Pancreas (tissue), 10 donors: ENCODE data around the gene PITPNC1. TPM values are rescaled to one million over a fixed set of nuclear protein-coding genes. Genes with fewer than 3 reads are reported as not detected.

Source experiments
- ATAC-seq, 4 donors: fragments of 200-7000 bp; cut with Tn5 transposase; one replicate each; pipeline versions ENCODE4 v1.8.0 to v1.9.1; 2020; ENCODE audit warnings: mild to moderate bottlenecking in 4 of 4, moderate library complexity in 4 of 4
- DNase-seq, 6 donors: peaks; one replicate each; pipeline ENCODE4 v3.0.0-alpha.2; 2020
- FAIRE-seq: peaks from 2 replicates; lab custom pipeline; 2012; peaks lifted over from hg19 to GRCh38; lab: Jason Lieb, UNC
- H3K27ac ChIP-seq, 4 donors: fragments of 200-600 bp; sonication (generic); 1 replicate in 3 of 4; 2 replicates in 1 of 4; pipeline versions ENCODE4 v1.5.0 to v1.8.0; 2020
- H3K27me3 ChIP-seq, 4 donors: fragments of 200-600 bp; one replicate each; pipeline ENCODE4 v1.8.0; 2021
- H3K36me3 ChIP-seq, 3 donors: fragments of 200-600 bp; sonication (generic) in 1 of 3; one replicate each; pipeline versions ENCODE4 v1.5.0 to v1.8.0; 2020 to 2021
- H3K4me1 ChIP-seq, 3 donors: fragments of 200-600 bp; one replicate each; pipeline ENCODE4 v1.8.0; 2021
- H3K4me3 ChIP-seq, 4 donors: fragments of 200-600 bp; sonication (generic) in 2 of 4; one replicate each; pipeline versions ENCODE4 v1.5.0 to v1.8.0; 2020 to 2021
- H3K9me3 ChIP-seq, 4 donors: fragments of 200-600 bp; one replicate each; pipeline ENCODE4 v1.8.0; 2021
- WGBS, 2 donors: extraction: QIAGEN DNeasy Blood & Tissue Kit; methylation state at CpG; one replicate each; pipeline ENCODE4 v1.1.7; 2013; 5-methylcytosine and 5-hydroxymethylcytosine counted together
- intact Hi-C, 3 donors: fragments of 100-400 bp; cut with DNase I; formaldehyde crosslinking; loops; one replicate each; pipeline versions ENCODE4 v1.11.1 to v1.14.2; 2022
- polyA plus RNA-seq, 2 donors: library from polyadenylated mRNA; stranded (reverse); fragments of 200-250 nt; gene quantifications; one replicate each; pipeline ENCODE4 v1.2.3, GENCODE V29; 2013
- total RNA-seq, 6 donors: library from RNA; stranded (reverse); fragmentation: NEBNext Ultra II Directional in 4 of 6; extraction: Animal tissue kit (Norgen Biotek cat#: 25700) in 4 of 6; gene quantifications; one replicate each; pipeline versions ENCODE4 v1.2.1 to v1.2.4, GENCODE V29; 2021 to 2023
- TF ChIP-seq, protein P1 (sequence below), 4 donors: fragments of 200-600 bp; sonication (generic) in 3 of 4; IDR thresholded peaks; one replicate each; pipeline versions ENCODE4 v1.5.0 to v1.8.0; 2021; ENCODE audit warnings: antibody characterized with exemption in 4 of 4
- donor health status: healthy with polysubstance abuse.
- donor health status: DM: no; HTN: no; CAD: no; lungs with moderate emphysema.
- donor health status: DM: no; HTN: no; CAD: no.
- donor health status: control.
- donor health status: control.
- donor health status: Bipolar disorder and iron deficiency.
- donor health status: DM: yes; HTN: yes; CAD: no.
- donor health status: DM: no; HTN: no; CAD: no.
- donor health status: DM: no; HTN: no; CAD: no.
- donor health status: DM: yes; HTN: yes; CAD: no.

Gene PITPNC1
- total and polyA plus RNA-seq, 8 donors: 9.5 to 28.8 (median 24.4) TPM

DNA sequence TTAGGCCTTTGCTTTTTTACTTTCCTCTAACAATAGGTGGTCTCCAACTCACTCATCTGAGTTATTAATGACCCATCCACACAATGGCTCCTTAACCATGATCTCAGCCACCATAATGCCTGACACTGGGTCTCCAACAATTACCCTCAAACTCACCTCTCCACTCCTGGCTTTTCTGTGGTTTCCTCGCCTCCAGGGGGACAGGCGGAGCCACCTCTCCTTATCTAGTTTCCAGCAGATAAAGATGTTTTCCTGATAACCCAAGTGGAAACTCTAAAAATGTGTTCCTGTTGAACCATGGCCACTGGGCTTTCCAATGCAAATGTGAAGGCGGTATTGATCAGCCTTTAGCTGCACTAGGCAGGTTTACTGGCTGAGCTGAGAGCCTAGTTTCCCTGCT, 331.3 kb downstream of the PITPNC1 start:
- no peak for ATAC-seq
- TF ChIP-seq, protein P1, sequence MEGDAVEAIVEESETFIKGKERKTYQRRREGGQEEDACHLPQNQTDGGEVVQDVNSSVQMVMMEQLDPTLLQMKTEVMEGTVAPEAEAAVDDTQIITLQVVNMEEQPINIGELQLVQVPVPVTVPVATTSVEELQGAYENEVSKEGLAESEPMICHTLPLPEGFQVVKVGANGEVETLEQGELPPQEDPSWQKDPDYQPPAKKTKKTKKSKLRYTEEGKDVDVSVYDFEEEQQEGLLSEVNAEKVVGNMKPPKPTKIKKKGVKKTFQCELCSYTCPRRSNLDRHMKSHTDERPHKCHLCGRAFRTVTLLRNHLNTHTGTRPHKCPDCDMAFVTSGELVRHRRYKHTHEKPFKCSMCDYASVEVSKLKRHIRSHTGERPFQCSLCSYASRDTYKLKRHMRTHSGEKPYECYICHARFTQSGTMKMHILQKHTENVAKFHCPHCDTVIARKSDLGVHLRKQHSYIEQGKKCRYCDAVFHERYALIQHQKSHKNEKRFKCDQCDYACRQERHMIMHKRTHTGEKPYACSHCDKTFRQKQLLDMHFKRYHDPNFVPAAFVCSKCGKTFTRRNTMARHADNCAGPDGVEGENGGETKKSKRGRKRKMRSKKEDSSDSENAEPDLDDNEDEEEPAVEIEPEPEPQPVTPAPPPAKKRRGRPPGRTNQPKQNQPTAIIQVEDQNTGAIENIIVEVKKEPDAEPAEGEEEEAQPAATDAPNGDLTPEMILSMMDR (IDR thresholded peaks at IDR 0.05): no peak
- Histone ChIP-seq H3K4me1 (no peaks in the 10 kb centered on the region), H3K9me3 (no peaks in the 10 kb centered on the region), H3K27me3 (no peaks in the 10 kb centered on the region), H3K36me3 (no peaks in the 10 kb centered on the region), H3K4me3 (no peak overlapping the region), H3K27ac (no peak overlapping the region)
- 82 to 87% methylated on average over 3 of the region's 3 CpGs for WGBS, 2 donors
- no peak for FAIRE-seq
- intact Hi-C loops: no loop called here
- DNase-seq: no peak

DNA sequence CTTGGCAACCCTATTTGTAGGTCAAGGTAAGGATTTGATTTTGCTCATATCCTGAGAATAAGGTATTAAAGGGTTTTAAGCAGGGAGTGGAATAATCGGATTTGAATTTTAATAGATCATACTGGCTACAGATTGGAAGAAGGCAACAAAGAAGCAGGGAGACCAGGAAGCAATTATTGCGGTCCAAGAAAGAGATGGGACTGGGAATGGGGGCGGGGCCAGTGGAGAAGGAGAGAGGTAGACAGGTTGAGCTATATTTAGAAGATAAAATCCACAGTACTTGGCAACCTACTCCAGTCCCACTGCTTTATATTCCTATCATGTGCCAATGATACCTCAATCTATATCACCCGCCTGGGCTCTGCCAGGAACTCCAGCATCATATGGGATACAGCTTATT, 334.8 kb downstream of the PITPNC1 start:
- no peak for DNase-seq
- no peaks in the 10 kb centered on the region for H3K36me3 ChIP-seq
- 61 to 78% methylated on average over 4 of the region's 4 CpGs for WGBS, 2 donors
- H3K4me1 ChIP-seq: no peaks in the 10 kb centered on the region
- H3K27ac ChIP-seq: no peak overlapping the region
- no peak for FAIRE-seq
- no peaks in the 10 kb centered on the region for H3K27me3 ChIP-seq
- TF ChIP-seq, protein P1 (IDR thresholded peaks at IDR 0.05): no peak
- intact Hi-C loops: no loop called here
- no peak for ATAC-seq
- H3K4me3 ChIP-seq: no peak overlapping the region
- no peaks in the 10 kb centered on the region for H3K9me3 ChIP-seq

DNA sequence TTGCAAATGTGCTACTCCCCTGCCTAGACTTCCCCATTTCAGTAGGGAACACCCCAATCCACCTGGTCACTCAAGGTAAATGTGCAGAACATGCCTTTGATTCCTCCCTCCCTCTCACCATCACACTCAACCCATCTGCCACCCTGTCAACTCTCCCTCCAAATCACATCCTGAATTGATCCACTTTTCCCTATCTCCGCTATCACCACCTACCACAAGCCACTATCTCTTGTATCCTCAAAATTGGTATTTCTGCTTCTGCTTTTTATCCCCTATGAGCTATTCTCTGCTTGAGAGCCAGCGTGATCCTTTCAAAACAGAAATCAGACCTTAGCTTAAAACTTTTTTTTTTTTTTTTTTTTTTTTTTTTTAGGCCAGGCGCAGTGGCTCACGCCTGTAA, 335.3 kb downstream of the PITPNC1 start:
- Histone ChIP-seq H3K4me3 (no peak overlapping the region), H3K4me1 (no peaks in the 10 kb centered on the region), H3K36me3 (no peaks in the 10 kb centered on the region), H3K9me3 (no peaks in the 10 kb centered on the region), H3K27ac (no peak overlapping the region), H3K27me3 (no peaks in the 10 kb centered on the region)
- 95 to 97% methylated on average over 4 of the region's 4 CpGs for WGBS, 2 donors
- no peak for FAIRE-seq
- intact Hi-C loops: no loop called here
- DNase-seq: no peak
- TF ChIP-seq, protein P1 (IDR thresholded peaks at IDR 0.05): no peak
- ATAC-seq: no peak

DNA sequence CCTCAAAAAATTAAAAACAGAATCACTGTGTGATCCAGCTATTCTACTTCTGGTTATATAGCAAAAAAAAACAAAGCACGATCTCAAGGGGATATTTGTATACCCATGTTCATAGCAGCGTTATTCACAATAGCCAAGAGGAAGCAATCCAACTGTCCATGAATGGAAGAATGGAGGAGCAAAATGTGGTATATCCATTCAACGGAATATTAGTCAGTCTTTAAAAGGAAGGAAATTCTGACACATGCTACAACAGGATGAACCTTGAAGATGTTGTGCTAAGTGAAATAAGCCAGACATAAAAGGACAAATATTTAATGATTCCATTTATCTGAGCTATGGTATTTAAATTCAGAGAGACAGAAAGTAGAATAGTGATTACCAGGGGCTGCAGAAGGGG, 336.1 kb downstream of the PITPNC1 start:
- TF ChIP-seq, protein P1 (IDR thresholded peaks at IDR 0.05): no peak
- DNase-seq (no peak), FAIRE-seq (no peak), ATAC-seq (no peak)
- Histone ChIP-seq H3K36me3 (no peaks in the 10 kb centered on the region), H3K4me1 (no peaks in the 10 kb centered on the region), H3K4me3 (no peak overlapping the region), H3K27ac (no peak overlapping the region), H3K27me3 (no peaks in the 10 kb centered on the region), H3K9me3 (no peaks in the 10 kb centered on the region)
- 90 to 96% methylated on average over 3 of the region's 3 CpGs for WGBS, 2 donors
- intact Hi-C loops: no loop called here

DNA sequence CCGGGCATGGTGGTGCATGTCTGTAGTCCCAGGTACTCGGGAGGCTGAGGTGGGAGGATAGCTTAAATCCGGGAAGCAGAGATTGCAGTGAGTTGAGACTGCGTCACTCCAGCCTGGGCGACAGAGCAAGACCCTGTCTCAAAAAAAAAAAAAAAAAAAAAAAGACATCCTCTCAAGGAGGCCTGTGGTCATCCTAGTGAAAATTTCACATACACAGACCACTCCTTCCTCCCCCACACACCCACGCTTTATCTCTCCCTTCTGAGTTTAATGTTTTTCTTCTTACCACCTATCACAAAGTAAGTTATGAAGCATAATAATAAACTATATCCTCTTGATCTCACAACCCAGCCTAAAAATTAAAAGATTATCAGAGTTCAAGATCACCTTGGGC, 339.3 kb downstream of the PITPNC1 start:
- H3K27ac ChIP-seq: no peak overlapping the region
- WGBS, 2 donors: 80 to 95% methylated on average over 6 of the region's 6 CpGs

More for the DNA sequence above, 339.3 kb downstream of the PITPNC1 start:
- ATAC-seq (no peak), DNase-seq (no peak), FAIRE-seq (no peak)
- Histone ChIP-seq H3K36me3 (peaks cover 0 to 3% (median 0%) of the 10 kb centered on the region in 3 donors), H3K9me3 (no peaks in the 10 kb centered on the region), H3K27me3 (no peaks in the 10 kb centered on the region), H3K4me3 (no peak overlapping the region), H3K4me1 (peaks cover 7 to 12% (median 10%) of the 10 kb centered on the region in 3 donors)
- intact Hi-C loops: no loop called here
- TF ChIP-seq, protein P1 (IDR thresholded peaks at IDR 0.05): no peak
